Peyer's patch (tissue), 4 donors: Measurements from ENCODE around the gene SSNA1. TPM values are rescaled to one million over a fixed set of nuclear protein-coding genes. Genes with fewer than 3 reads are reported as not detected.
A peak's percentile ranks its signal among the peaks of the same experiment; 100 is the strongest.

ENCODE experiments used
- DNase-seq, 3 donors: peaks; one replicate each; pipeline ENCODE4 v3.0.0-alpha.2; 2017 to 2019
- H3K27ac ChIP-seq, 4 donors: fragments of 200-600 bp; sonication (generic); one replicate each; pipeline ENCODE4 v1.5.1; 2016 to 2019
- H3K27me3 ChIP-seq, 2 donors: fragments of 200-600 bp; sonication (generic); one replicate each; pipeline ENCODE4 v1.5.1; 2019
- H3K36me3 ChIP-seq, 3 donors: fragments of 200-600 bp; sonication (generic); one replicate each; pipeline ENCODE4 v1.5.1; 2016 to 2019
- H3K4me1 ChIP-seq, 4 donors: fragments of 200-600 bp; sonication (generic); one replicate each; pipeline ENCODE4 v1.5.1; 2016 to 2019
- H3K4me3 ChIP-seq, 4 donors: fragments of 200-600 bp; sonication (generic); 1 replicate in 3 of 4; 2 replicates in 1 of 4; pipeline ENCODE4 v1.5.1; 2016 to 2019; ENCODE audit warnings: mild to moderate bottlenecking in 1 of 4
- H3K9me3 ChIP-seq, 4 donors: fragments of 200-600 bp; sonication (generic); one replicate each; pipeline ENCODE4 v1.5.1; 2016 to 2019; ENCODE audit warnings: mild to moderate bottlenecking in 1 of 4
- CTCF ChIP-seq, 6 experiments: fragments of 450-650 bp in 4 of 6; fragments of 200-600 bp in 2 of 6; sonication (generic) in 1 of 6; IDR thresholded peaks; one replicate each; pipeline ENCODE4 v1.5.1; 2017 to 2019; ENCODE audit warnings: antibody characterized with exemption in 6 of 6, mild to moderate bottlenecking in 3 of 6, moderate library complexity in 1 of 6
- POLR2A ChIP-seq, 2 donors: fragments of 450-650 bp; IDR thresholded peaks; one replicate each; pipeline ENCODE4 v1.5.1; 2017; ENCODE audit warnings: antibody characterized with exemption in 2 of 2, mild to moderate bottlenecking in 2 of 2, moderate library complexity in 2 of 2
- total RNA-seq, 4 donors: library from RNA; depleted of rRNA; stranded (reverse); fragments of >200 nt; gene quantifications; one replicate each; pipeline ENCODE4 v1.1.0, GENCODE V29; 2016

The SSNA1 gene
- total RNA-seq, 4 donors from 2014 or later, result 58.6 to 82.0 (median 71.6) TPM

- H3K27me3 ChIP-seq, result peaks cover 0 to 70% of the 10 kb centered on the region in 2 donors
- no peaks in the 10 kb centered on the region for H3K9me3 ChIP-seq
- H3K36me3 ChIP-seq, result no peaks in the 10 kb centered on the region
- H3K4me1 ChIP-seq, result peaks cover 0 to 31% (median 11%) of the 10 kb centered on the region in 4 donors
- H3K27ac ChIP-seq, result no peak overlapping the region
- no peak for TF ChIP-seq POLR2A (IDR thresholded peaks at IDR 0.05)
- no peak for TF ChIP-seq CTCF (IDR thresholded peaks at IDR 0.05)
- no peak for DNase-seq
- no peak overlapping the region for H3K4me3 ChIP-seq
Measured at GRCh38 chr9:137161558-137162486, 26.7 kb upstream of the SSNA1 start.

- TF ChIP-seq POLR2A (IDR thresholded peaks at IDR 0.05), result no peak
- TF ChIP-seq CTCF (IDR thresholded peaks at IDR 0.05), result peak in 3 of 6 experiments; percentile 35 to 48 (median 36)
- H3K27me3 ChIP-seq, result peaks cover 0 to 79% of the 10 kb centered on the region in 2 donors
Measured at GRCh38 chr9:137162505-137163364, 25.7 kb upstream of the SSNA1 start.

GRCh38 chr9:137163365-137163715 lies 25.1 kb upstream of the SSNA1 start:
- Histone ChIP-seq H3K4me3 (peak overlapping the region in 3 of 4 donors; percentile 15 to 28 (median 18)), H3K27me3 (peaks cover 0 to 83% of the 10 kb centered on the region in 2 donors), H3K9me3 (no peaks in the 10 kb centered on the region), H3K4me1 (peaks cover 6 to 39% (median 15%) of the 10 kb centered on the region in 4 donors), H3K36me3 (no peaks in the 10 kb centered on the region), H3K27ac (no peak overlapping the region)
- no peak for DNase-seq
- no peak for TF ChIP-seq CTCF (IDR thresholded peaks at IDR 0.05)
- no peak for TF ChIP-seq POLR2A (IDR thresholded peaks at IDR 0.05)

More at GRCh38 chr9:137162505-137163364, 25.7 kb upstream of the SSNA1 start:
- Histone ChIP-seq H3K36me3 (no peaks in the 10 kb centered on the region), H3K9me3 (no peaks in the 10 kb centered on the region), H3K4me1 (peaks cover 0 to 33% (median 9%) of the 10 kb centered on the region in 4 donors), H3K27ac (peak overlapping the region in 1 of 4 donors; percentile 25), H3K4me3 (peak overlapping the region in 3 of 4 donors; percentile 15 to 28 (median 18))
- peak in 2 of 3 donors; percentile 72 to 73 for DNase-seq

- H3K27me3 ChIP-seq, result peaks cover 0 to 83% of the 10 kb centered on the region in 2 donors
- peaks cover 6 to 43% (median 18%) of the 10 kb centered on the region in 4 donors for H3K4me1 ChIP-seq
- no peak overlapping the region for H3K4me3 ChIP-seq
- DNase-seq, result no peak
- no peaks in the 10 kb centered on the region for H3K36me3 ChIP-seq
- H3K9me3 ChIP-seq, result peaks cover 0 to 3% (median 0%) of the 10 kb centered on the region in 4 donors
- TF ChIP-seq POLR2A (IDR thresholded peaks at IDR 0.05) (no peak), CTCF (IDR thresholded peaks at IDR 0.05) (no peak)
- H3K27ac ChIP-seq, result no peak overlapping the region
Measured at GRCh38 chr9:137163805-137164204, 24.7 kb upstream of the SSNA1 start.
